Measurements from ENCODE around the gene HHLA2.

DNA sequence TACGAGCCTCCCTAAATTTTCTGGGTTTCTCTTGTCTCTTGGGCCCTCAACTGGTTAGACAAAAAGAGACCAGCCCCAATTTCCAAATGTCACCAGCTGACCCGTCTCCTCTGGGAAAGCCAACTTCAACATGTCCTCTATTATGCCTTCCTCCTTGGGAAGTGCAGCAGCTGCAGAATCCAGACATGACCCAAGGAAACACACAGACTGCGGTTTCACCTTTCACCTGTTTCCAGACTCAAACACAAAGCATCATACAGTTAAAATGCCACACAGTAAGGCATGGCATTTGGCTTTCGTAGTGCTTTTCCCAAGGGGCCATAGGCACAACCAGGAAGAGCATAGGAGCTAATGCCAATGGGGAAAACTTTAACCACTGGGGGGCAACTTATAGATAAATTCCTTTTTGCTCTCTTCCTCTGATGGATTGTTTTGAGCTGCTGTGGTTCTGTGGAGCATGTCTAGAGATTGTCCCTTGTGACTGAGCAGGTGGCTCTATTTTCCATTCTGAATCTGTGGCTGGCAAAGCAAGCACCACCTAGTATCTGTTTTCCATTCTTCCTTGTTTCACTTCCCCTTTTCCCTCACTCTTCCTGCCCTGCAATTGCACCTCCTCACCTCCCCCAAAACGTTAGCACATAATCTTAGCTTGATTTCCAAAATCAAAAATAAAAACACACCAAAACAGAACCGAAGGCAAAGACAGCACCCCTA is 49.3 kb downstream of the HHLA2 start:
- TF ChIP-seq, protein P1, sequence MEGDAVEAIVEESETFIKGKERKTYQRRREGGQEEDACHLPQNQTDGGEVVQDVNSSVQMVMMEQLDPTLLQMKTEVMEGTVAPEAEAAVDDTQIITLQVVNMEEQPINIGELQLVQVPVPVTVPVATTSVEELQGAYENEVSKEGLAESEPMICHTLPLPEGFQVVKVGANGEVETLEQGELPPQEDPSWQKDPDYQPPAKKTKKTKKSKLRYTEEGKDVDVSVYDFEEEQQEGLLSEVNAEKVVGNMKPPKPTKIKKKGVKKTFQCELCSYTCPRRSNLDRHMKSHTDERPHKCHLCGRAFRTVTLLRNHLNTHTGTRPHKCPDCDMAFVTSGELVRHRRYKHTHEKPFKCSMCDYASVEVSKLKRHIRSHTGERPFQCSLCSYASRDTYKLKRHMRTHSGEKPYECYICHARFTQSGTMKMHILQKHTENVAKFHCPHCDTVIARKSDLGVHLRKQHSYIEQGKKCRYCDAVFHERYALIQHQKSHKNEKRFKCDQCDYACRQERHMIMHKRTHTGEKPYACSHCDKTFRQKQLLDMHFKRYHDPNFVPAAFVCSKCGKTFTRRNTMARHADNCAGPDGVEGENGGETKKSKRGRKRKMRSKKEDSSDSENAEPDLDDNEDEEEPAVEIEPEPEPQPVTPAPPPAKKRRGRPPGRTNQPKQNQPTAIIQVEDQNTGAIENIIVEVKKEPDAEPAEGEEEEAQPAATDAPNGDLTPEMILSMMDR (conservative IDR thresholded peaks at IDR 0.05; ENCODE audit: low read depth in 2 of 2) = no peak
- TF ChIP-seq, protein P2, sequence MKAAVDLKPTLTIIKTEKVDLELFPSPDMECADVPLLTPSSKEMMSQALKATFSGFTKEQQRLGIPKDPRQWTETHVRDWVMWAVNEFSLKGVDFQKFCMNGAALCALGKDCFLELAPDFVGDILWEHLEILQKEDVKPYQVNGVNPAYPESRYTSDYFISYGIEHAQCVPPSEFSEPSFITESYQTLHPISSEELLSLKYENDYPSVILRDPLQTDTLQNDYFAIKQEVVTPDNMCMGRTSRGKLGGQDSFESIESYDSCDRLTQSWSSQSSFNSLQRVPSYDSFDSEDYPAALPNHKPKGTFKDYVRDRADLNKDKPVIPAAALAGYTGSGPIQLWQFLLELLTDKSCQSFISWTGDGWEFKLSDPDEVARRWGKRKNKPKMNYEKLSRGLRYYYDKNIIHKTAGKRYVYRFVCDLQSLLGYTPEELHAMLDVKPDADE (IDR thresholded peaks at IDR 0.05) = no peak
- TF ChIP-seq POLR2AphosphoS5 (IDR thresholded peaks at IDR 0.05; ENCODE audit: low read depth) (no peak), NANOG (IDR thresholded peaks at IDR 0.05; ENCODE audit: borderline replicate concordance) (no peak), EZH2 (IDR thresholded peaks at IDR 0.05; ENCODE audit: low read depth, unreplicated experiment) (no peak), CREB1 (CRISPR knock-in tag; IDR thresholded peaks at IDR 0.05; ENCODE audit: low read depth) (no peak), EZH2phosphoT487 (IDR thresholded peaks at IDR 0.05; ENCODE audit: unreplicated experiment) (no peak), JUNB (IDR thresholded peaks at IDR 0.05; ENCODE audit: unreplicated experiment) (no peak), STAT1 (IDR thresholded peaks at IDR 0.05; ENCODE audit: unreplicated experiment) (no peak), ZNF114 (CRISPR knock-in tag; IDR thresholded peaks at IDR 0.05) (no peak), ZNF331 (CRISPR knock-in tag; IDR thresholded peaks at IDR 0.05; ENCODE audit: low read depth) (no peak)
- TF ChIP-seq, protein P3, sequence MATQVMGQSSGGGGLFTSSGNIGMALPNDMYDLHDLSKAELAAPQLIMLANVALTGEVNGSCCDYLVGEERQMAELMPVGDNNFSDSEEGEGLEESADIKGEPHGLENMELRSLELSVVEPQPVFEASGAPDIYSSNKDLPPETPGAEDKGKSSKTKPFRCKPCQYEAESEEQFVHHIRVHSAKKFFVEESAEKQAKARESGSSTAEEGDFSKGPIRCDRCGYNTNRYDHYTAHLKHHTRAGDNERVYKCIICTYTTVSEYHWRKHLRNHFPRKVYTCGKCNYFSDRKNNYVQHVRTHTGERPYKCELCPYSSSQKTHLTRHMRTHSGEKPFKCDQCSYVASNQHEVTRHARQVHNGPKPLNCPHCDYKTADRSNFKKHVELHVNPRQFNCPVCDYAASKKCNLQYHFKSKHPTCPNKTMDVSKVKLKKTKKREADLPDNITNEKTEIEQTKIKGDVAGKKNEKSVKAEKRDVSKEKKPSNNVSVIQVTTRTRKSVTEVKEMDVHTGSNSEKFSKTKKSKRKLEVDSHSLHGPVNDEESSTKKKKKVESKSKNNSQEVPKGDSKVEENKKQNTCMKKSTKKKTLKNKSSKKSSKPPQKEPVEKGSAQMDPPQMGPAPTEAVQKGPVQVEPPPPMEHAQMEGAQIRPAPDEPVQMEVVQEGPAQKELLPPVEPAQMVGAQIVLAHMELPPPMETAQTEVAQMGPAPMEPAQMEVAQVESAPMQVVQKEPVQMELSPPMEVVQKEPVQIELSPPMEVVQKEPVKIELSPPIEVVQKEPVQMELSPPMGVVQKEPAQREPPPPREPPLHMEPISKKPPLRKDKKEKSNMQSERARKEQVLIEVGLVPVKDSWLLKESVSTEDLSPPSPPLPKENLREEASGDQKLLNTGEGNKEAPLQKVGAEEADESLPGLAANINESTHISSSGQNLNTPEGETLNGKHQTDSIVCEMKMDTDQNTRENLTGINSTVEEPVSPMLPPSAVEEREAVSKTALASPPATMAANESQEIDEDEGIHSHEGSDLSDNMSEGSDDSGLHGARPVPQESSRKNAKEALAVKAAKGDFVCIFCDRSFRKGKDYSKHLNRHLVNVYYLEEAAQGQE (IDR thresholded peaks at IDR 0.05; ENCODE audit: unreplicated experiment) = no peak
- TF ChIP-seq, protein P4, sequence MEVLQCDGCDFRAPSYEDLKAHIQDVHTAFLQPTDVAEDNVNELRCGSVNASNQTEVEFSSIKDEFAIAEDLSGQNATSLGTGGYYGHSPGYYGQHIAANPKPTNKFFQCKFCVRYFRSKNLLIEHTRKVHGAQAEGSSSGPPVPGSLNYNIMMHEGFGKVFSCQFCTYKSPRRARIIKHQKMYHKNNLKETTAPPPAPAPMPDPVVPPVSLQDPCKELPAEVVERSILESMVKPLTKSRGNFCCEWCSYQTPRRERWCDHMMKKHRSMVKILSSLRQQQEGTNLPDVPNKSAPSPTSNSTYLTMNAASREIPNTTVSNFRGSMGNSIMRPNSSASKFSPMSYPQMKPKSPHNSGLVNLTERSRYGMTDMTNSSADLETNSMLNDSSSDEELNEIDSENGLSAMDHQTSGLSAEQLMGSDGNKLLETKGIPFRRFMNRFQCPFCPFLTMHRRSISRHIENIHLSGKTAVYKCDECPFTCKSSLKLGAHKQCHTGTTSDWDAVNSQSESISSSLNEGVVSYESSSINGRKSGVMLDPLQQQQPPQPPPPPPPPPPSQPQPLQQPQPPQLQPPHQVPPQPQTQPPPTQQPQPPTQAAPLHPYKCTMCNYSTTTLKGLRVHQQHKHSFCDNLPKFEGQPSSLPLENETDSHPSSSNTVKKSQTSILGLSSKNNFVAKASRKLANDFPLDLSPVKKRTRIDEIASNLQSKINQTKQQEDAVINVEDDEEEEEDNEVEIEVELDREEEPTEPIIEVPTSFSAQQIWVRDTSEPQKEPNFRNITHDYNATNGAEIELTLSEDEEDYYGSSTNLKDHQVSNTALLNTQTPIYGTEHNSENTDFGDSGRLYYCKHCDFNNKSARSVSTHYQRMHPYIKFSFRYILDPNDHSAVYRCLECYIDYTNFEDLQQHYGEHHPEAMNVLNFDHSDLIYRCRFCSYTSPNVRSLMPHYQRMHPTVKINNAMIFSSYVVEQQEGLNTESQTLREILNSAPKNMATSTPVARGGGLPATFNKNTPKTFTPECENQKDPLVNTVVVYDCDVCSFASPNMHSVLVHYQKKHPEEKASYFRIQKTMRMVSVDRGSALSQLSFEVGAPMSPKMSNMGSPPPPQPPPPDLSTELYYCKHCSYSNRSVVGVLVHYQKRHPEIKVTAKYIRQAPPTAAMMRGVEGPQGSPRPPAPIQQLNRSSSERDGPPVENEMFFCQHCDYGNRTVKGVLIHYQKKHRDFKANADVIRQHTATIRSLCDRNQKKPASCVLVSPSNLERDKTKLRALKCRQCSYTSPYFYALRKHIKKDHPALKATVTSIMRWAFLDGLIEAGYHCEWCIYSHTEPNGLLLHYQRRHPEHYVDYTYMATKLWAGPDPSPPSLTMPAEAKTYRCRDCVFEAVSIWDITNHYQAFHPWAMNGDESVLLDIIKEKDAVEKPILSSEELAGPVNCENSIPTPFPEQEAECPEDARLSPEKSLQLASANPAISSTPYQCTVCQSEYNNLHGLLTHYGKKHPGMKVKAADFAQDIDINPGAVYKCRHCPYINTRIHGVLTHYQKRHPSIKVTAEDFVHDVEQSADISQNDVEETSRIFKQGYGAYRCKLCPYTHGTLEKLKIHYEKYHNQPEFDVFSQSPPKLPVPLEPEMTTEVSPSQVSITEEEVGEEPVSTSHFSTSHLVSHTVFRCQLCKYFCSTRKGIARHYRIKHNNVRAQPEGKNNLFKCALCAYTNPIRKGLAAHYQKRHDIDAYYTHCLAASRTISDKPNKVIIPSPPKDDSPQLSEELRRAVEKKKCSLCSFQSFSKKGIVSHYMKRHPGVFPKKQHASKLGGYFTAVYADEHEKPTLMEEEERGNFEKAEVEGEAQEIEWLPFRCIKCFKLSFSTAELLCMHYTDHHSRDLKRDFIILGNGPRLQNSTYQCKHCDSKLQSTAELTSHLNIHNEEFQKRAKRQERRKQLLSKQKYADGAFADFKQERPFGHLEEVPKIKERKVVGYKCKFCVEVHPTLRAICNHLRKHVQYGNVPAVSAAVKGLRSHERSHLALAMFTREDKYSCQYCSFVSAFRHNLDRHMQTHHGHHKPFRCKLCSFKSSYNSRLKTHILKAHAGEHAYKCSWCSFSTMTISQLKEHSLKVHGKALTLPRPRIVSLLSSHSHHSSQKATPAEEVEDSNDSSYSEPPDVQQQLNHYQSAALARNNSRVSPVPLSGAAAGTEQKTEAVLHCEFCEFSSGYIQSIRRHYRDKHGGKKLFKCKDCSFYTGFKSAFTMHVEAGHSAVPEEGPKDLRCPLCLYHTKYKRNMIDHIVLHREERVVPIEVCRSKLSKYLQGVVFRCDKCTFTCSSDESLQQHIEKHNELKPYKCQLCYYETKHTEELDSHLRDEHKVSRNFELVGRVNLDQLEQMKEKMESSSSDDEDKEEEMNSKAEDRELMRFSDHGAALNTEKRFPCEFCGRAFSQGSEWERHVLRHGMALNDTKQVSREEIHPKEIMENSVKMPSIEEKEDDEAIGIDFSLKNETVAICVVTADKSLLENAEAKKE (CRISPR knock-in tag; IDR thresholded peaks at IDR 0.05) = no peak

Measured in GM23338 (cell line).